H9 (cell line): ENCODE data around the gene HOXB8. TPM values are rescaled to one million over a fixed set of nuclear protein-coding genes. Genes with fewer than 3 reads are reported as not detected.

Experiments
- DNase-seq: peaks from one replicate; pipeline ENCODE4 v3.0.0-alpha.2; 2017
- H2AFZ ChIP-seq: one replicate; pipeline ENCODE4 v1.6.1; 2013; ENCODE audit warnings: mild to moderate bottlenecking, low read length, control low read depth, moderate library complexity
- H2AK5ac ChIP-seq: 2 replicates; pipeline ENCODE4 v1.6.1; 2013; ENCODE audit warnings: low read length, control low read depth, mixed read lengths; ENCODE audit not compliant: insufficient read length
- H2BK120ac ChIP-seq: one replicate; pipeline ENCODE4 v1.6.1; 2013; ENCODE audit warnings: low read depth, mild to moderate bottlenecking, low read length, control low read depth, inconsistent platforms; ENCODE audit not compliant: poor library complexity, severe bottlenecking
- H2BK12ac ChIP-seq: 2 replicates; pipeline ENCODE4 v1.6.1; 2013; ENCODE audit warnings: low read length, control low read depth, mixed read lengths, low read depth; ENCODE audit not compliant: insufficient read length
- H2BK15ac ChIP-seq: 2 replicates; pipeline ENCODE4 v1.6.1; 2013; ENCODE audit warnings: low read depth, low read length, control low read depth
- H2BK20ac ChIP-seq: one replicate; pipeline ENCODE4 v1.6.1; 2013; ENCODE audit warnings: low read depth, mild to moderate bottlenecking, low read length, control low read depth, inconsistent platforms; ENCODE audit not compliant: poor library complexity, severe bottlenecking
- H2BK5ac ChIP-seq: 2 replicates; pipeline ENCODE4 v1.6.1; 2013; ENCODE audit warnings: low read length, control low read depth, mixed read lengths; ENCODE audit not compliant: insufficient read length
- H3K14ac ChIP-seq: 2 replicates; pipeline ENCODE4 v1.6.1; 2013; ENCODE audit warnings: low read length, control low read depth; ENCODE audit not compliant: insufficient read depth
- H3K18ac ChIP-seq: 2 replicates; pipeline ENCODE4 v1.6.1; 2013; ENCODE audit warnings: low read depth, mild to moderate bottlenecking, mixed read lengths, low read length, control low read depth; ENCODE audit not compliant: insufficient read length
- H3K23ac ChIP-seq: 2 replicates; pipeline ENCODE4 v1.6.1; 2013; ENCODE audit warnings: low read length, control low read depth, mixed read lengths, low read depth; ENCODE audit not compliant: insufficient read length
- H3K23me2 ChIP-seq: 2 replicates; pipeline ENCODE4 v1.6.1; 2013; ENCODE audit warnings: low read depth, mild to moderate bottlenecking, mixed read lengths, low read length, control low read depth; ENCODE audit not compliant: insufficient read length, poor library complexity, severe bottlenecking
- H3K27ac ChIP-seq: 2 replicates; pipeline ENCODE4 v1.5.1; 2013; ENCODE audit warnings: low read length, control low read depth, mixed read lengths, low read depth; ENCODE audit not compliant: insufficient read length
- H3K27me3 ChIP-seq: 2 replicates; pipeline ENCODE4 v1.6.1; 2013; ENCODE audit warnings: low read length, control low read depth, inconsistent platforms; ENCODE audit not compliant: insufficient read depth
- H3K4ac ChIP-seq: 2 replicates; pipeline ENCODE4 v1.6.1; 2013; ENCODE audit warnings: low read depth, mild to moderate bottlenecking, control low read depth, inconsistent platforms, low read length, moderate library complexity
- H3K4me1 ChIP-seq: 2 replicates; pipeline ENCODE4 v1.6.1; 2013; ENCODE audit warnings: low read length, control low read depth, inconsistent platforms; ENCODE audit not compliant: insufficient read depth
- H3K4me2 ChIP-seq: 2 replicates; pipeline ENCODE4 v1.6.1; 2013; ENCODE audit warnings: low read length, control low read depth, mixed read lengths; ENCODE audit not compliant: insufficient read length, insufficient read depth
- H3K56ac ChIP-seq: 2 replicates; pipeline ENCODE4 v1.6.1; 2013; ENCODE audit warnings: low read depth, mild to moderate bottlenecking, mixed read lengths, low read length, control low read depth; ENCODE audit not compliant: insufficient read length
- H3K79me1 ChIP-seq: 2 replicates; pipeline ENCODE4 v1.6.1; 2013; ENCODE audit warnings: low read depth, mild to moderate bottlenecking, moderate library complexity, low read length, control low read depth, inconsistent platforms; ENCODE audit not compliant: insufficient read depth, poor library complexity, severe bottlenecking
- H3K79me2 ChIP-seq: 2 replicates; pipeline ENCODE4 v1.6.1; 2013; ENCODE audit warnings: low read length, control low read depth, inconsistent platforms; ENCODE audit not compliant: insufficient read depth
- H3K9ac ChIP-seq: 2 replicates; pipeline ENCODE4 v1.6.1; 2013; ENCODE audit warnings: low read length, control low read depth, mixed read lengths; ENCODE audit not compliant: insufficient read length; ENCODE audit errors: extremely low read depth
- H3K9me3 ChIP-seq: one replicate; pipeline ENCODE4 v1.6.1; 2013; ENCODE audit warnings: low read depth, low read length, inconsistent platforms; ENCODE audit not compliant: control insufficient read depth
- H3T11ph ChIP-seq: one replicate; pipeline ENCODE4 v1.6.1; 2013; ENCODE audit warnings: mild to moderate bottlenecking, low read length, control low read depth, inconsistent platforms
- H4K20me1 ChIP-seq: one replicate; pipeline ENCODE4 v1.6.1; 2013; ENCODE audit not compliant: control insufficient read depth, insufficient read length, insufficient read depth
- H4K5ac ChIP-seq: 2 replicates; pipeline ENCODE4 v1.6.1; 2013; ENCODE audit warnings: low read depth, mild to moderate bottlenecking, mixed read lengths, low read length, control low read depth; ENCODE audit not compliant: insufficient read length
- H4K8ac ChIP-seq: replicated peaks from 2 replicates; pipeline ENCODE4 v1.6.1; 2013; ENCODE audit warnings: low read length, control low read depth, mixed read lengths, low read depth; ENCODE audit not compliant: insufficient read length
- H4K91ac ChIP-seq: 2 replicates; pipeline ENCODE4 v1.6.1; 2013; ENCODE audit warnings: low read depth, mild to moderate bottlenecking, moderate library complexity, mixed read lengths, low read length, control low read depth; ENCODE audit not compliant: insufficient read length
- H3K27ac Mint-ChIP-seq, 3 experiments: 2 replicates in 2 of 3; 3 replicates in 1 of 3; pipeline ENCODE4 v1.8.0; 2020 to 2021; ENCODE audit warnings: mixed read lengths in 3 of 3, mild to moderate bottlenecking in 1 of 3, moderate library complexity in 1 of 3
- H3K27me3 Mint-ChIP-seq: 2 replicates; pipeline ENCODE4 v1.8.0; 2021; ENCODE audit warnings: low read depth, mild to moderate bottlenecking, moderate library complexity, mixed read lengths
- H3K36me3 Mint-ChIP-seq, 3 experiments: 2 replicates in 2 of 3; 3 replicates in 1 of 3; pipeline ENCODE4 v1.8.0; 2020 to 2021; ENCODE audit warnings: low read depth in 3 of 3, mixed read lengths in 3 of 3; ENCODE audit not compliant: insufficient read depth in 1 of 3
- H3K4me1 Mint-ChIP-seq, 2 experiments: 2 replicates each; pipeline ENCODE4 v1.8.0; 2020; ENCODE audit warnings: mixed read lengths in 2 of 2
- H3K4me3 Mint-ChIP-seq, 2 experiments: 2 replicates in 1 of 2; 3 replicates in 1 of 2; pipeline ENCODE4 v1.8.0; 2020 to 2021; ENCODE audit warnings: mild to moderate bottlenecking in 2 of 2, mixed read lengths in 2 of 2, moderate library complexity in 1 of 2
- H3K9me3 Mint-ChIP-seq, 2 experiments: 2 replicates in 1 of 2; 3 replicates in 1 of 2; pipeline ENCODE4 v1.8.0; 2020; ENCODE audit warnings: mild to moderate bottlenecking in 2 of 2, mixed read lengths in 2 of 2, moderate library complexity in 1 of 2
- WGBS: extraction: QIAGEN DNeasy Blood & Tissue Kit; methylation state at CpG from one replicate; pipeline ENCODE4 v1.1.7; 2013; ENCODE audit warnings: missing lambda C conversion rate, low lambda C conversion rate, mixed read lengths; ENCODE audit not compliant: insufficient read length; ENCODE audit errors: extremely low coverage; 5-methylcytosine and 5-hydroxymethylcytosine counted together
- total RNA-seq: library from RNA; stranded (reverse); gene quantifications from 2 replicates; pipeline ENCODE4 v1.2.1, GENCODE V29; 2021
- TF ChIP-seq, protein P1 (sequence below): fragments of 200-600 bp; sonication (generic); conservative IDR thresholded peaks from 3 replicates; pipeline ENCODE4 v1.8.0; 2021; ENCODE audit warnings: antibody characterized with exemption, mild to moderate bottlenecking

Gene HOXB8
- total RNA-seq, 1 experiment from 2014 or later, result not detected

DNA sequence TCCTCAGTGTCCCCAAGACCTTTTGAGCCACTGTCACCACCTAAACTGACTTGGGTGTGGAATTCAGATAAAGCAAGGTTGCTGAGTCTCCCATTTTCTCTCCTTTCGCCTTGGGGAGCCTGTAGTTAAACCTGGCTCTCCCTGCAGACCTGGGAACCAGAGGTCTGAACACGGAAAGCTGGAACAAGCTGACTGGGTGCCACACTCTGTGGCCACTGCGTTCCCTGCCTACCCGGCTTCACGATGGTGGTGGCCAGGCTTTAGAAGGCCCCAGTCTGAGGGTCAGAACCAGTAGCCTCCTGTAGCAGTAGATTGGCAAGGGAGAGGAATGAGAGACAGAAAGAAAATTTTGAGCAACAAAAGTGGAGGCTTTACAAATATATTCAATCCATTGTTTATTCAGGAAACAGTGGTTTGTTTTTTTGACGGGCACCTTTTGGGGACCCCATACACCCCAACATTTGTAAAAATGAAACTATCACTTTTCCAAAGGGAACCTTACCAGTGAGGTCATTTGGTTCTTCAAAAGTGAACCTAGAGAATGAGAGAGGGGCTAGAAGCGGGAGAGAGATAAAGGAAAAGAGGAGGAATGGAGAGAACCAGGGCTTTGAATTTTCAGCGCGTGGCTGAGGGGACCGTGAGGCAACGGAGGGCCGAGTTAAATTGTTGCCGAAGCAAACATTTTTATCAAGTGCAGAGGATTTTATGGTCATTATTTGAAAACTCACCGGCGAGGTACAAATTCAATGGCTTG lies 1.8 kb upstream of the HOXB8 start:
- no CpG with 5 or more reads among the region's 15 CpGs for WGBS
- no peak overlapping the region for H4K8ac ChIP-seq
- no peak for DNase-seq
- H3K4me3 Mint-ChIP-seq, result no peak overlapping the region
- no peak overlapping the region for H4K5ac ChIP-seq
- no peaks in the 10 kb centered on the region for H3K4me1 ChIP-seq
- no peaks in the 10 kb centered on the region for H4K20me1 ChIP-seq
- H3K79me2 ChIP-seq, result no peaks in the 10 kb centered on the region
- peaks cover 6 to 26% of the 10 kb centered on the region in 2 experiments for H3K4me1 Mint-ChIP-seq
- H3K4me2 ChIP-seq, result no peak overlapping the region
- no peaks in the 10 kb centered on the region; a peak in 1 of 7 replicates for H3K36me3 Mint-ChIP-seq
- H3K4ac ChIP-seq, result no peak overlapping the region
- H3K56ac ChIP-seq, result no peak overlapping the region
- no peak overlapping the region for H2BK15ac ChIP-seq
- H3K23me2 ChIP-seq, result no peaks in the 10 kb centered on the region
- no peak overlapping the region for H3K27ac Mint-ChIP-seq
- peaks cover 97% of the 10 kb centered on the region for H3K27me3 ChIP-seq
- H3K79me1 ChIP-seq, result no peaks in the 10 kb centered on the region
- H3K27ac ChIP-seq, result no peak overlapping the region
- H2AK5ac ChIP-seq, result no peak overlapping the region
- H2BK120ac ChIP-seq, result no peak overlapping the region
- no peak overlapping the region for H3T11ph ChIP-seq
- no peak overlapping the region for H4K91ac ChIP-seq
- no peak overlapping the region for H2BK12ac ChIP-seq
- H3K9me3 Mint-ChIP-seq, result peaks cover 5 to 30% of the 10 kb centered on the region in 2 experiments; a peak in 3 of 5 replicates
- H3K27me3 Mint-ChIP-seq, result peaks cover 100% of the 10 kb centered on the region
- H2AFZ ChIP-seq, result no peak overlapping the region
- H3K18ac ChIP-seq, result no peak overlapping the region
- H3K23ac ChIP-seq, result no peak overlapping the region
- H3K9ac ChIP-seq, result no peak overlapping the region
- no peak overlapping the region for H2BK5ac ChIP-seq
- no peak overlapping the region for H2BK20ac ChIP-seq
- no peak overlapping the region for H3K14ac ChIP-seq
- no peaks in the 10 kb centered on the region for H3K9me3 ChIP-seq
- TF ChIP-seq, protein P1, sequence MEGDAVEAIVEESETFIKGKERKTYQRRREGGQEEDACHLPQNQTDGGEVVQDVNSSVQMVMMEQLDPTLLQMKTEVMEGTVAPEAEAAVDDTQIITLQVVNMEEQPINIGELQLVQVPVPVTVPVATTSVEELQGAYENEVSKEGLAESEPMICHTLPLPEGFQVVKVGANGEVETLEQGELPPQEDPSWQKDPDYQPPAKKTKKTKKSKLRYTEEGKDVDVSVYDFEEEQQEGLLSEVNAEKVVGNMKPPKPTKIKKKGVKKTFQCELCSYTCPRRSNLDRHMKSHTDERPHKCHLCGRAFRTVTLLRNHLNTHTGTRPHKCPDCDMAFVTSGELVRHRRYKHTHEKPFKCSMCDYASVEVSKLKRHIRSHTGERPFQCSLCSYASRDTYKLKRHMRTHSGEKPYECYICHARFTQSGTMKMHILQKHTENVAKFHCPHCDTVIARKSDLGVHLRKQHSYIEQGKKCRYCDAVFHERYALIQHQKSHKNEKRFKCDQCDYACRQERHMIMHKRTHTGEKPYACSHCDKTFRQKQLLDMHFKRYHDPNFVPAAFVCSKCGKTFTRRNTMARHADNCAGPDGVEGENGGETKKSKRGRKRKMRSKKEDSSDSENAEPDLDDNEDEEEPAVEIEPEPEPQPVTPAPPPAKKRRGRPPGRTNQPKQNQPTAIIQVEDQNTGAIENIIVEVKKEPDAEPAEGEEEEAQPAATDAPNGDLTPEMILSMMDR, result no peak
